PFSK-1 (cell line): ENCODE data around the gene PCNT.

Experiments used
- POLR2AphosphoS5 ChIP-seq: IDR thresholded peaks from 2 replicates; pipeline ENCODE4 v1.6.1; 2012; ENCODE audit warnings: low read depth, mild to moderate bottlenecking, control low read depth, low read length, moderate library complexity
- REST ChIP-seq, 2 experiments: IDR thresholded peaks; 2 replicates each; pipeline versions ENCODE4 v1.6.1 to v1.8.0; 2011 to 2012; ENCODE audit warnings: low read depth in 2 of 2, low read length in 2 of 2, control low read depth in 1 of 2, inconsistent platforms in 1 of 2, mild to moderate bottlenecking in 1 of 2, moderate library complexity in 1 of 2; ENCODE audit not compliant: insufficient read depth in 1 of 2
- SIN3A ChIP-seq: IDR thresholded peaks from 2 replicates; pipeline ENCODE4 v1.6.1; 2012; ENCODE audit warnings: mild to moderate bottlenecking, low read length, moderate library complexity, borderline replicate concordance; ENCODE audit not compliant: insufficient read depth
- TAF1 ChIP-seq: IDR thresholded peaks from 2 replicates; pipeline ENCODE4 v1.6.1; 2012; ENCODE audit warnings: low read length, control low read depth, borderline replicate concordance; ENCODE audit not compliant: insufficient read depth

DNA sequence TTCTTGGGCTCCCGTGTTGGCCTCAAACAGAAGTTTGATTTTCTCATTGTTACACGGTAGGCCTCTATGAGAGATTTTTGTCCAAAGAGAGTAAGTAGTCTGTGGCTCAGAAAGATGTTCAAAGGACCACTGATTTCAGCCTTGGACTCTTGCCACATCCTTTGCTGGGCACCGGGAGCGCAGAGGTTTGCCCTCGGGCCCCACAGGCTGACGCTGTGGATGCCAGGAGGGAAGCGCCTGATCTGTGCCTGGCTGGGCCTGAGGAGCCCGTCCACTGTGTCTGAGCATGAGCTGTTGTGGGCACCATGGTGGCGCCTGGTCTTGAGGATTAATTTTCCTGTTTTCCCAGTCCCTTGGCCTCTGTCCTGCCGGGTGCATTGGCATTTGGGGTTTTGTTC is 52.3 kb downstream of the PCNT start:
- TF ChIP-seq POLR2AphosphoS5 = no peak
- TF ChIP-seq REST (IDR thresholded peaks at IDR 0.05; ENCODE audit: insufficient read depth in 1 of 2, low read depth in 2 of 2, low read length in 2 of 2) = no peak
- TF ChIP-seq TAF1 = no peak
- TF ChIP-seq SIN3A = no peak
